ENCODE results near the gene RGS19.
A peak's percentile ranks its signal among the peaks of the same experiment; 100 is the strongest.

The RGS19 gene

DNA sequence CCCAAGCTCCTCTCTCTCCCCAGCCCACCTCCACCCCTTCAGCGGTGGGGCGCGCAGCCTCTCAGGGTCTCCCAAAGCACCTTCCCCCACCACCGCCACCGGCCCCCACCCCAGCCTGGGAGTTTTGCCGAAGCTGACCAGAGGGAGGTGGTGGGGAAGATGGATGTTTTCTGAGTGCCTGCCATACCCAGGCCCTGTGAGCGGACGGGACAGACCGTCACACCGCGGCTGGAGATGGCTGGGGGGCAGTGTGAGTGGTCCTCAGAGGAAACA lies 37.6 kb downstream of the RGS19 start:
- no peak for DNase-seq (ENCODE audit: low read depth, low spot score)
- TF ChIP-seq, protein P1, sequence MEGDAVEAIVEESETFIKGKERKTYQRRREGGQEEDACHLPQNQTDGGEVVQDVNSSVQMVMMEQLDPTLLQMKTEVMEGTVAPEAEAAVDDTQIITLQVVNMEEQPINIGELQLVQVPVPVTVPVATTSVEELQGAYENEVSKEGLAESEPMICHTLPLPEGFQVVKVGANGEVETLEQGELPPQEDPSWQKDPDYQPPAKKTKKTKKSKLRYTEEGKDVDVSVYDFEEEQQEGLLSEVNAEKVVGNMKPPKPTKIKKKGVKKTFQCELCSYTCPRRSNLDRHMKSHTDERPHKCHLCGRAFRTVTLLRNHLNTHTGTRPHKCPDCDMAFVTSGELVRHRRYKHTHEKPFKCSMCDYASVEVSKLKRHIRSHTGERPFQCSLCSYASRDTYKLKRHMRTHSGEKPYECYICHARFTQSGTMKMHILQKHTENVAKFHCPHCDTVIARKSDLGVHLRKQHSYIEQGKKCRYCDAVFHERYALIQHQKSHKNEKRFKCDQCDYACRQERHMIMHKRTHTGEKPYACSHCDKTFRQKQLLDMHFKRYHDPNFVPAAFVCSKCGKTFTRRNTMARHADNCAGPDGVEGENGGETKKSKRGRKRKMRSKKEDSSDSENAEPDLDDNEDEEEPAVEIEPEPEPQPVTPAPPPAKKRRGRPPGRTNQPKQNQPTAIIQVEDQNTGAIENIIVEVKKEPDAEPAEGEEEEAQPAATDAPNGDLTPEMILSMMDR (IDR thresholded peaks at IDR 0.05; ENCODE audit: low read depth, low read length) = no peak
- in situ Hi-C loops (cut with HindIII; ENCODE audit: low sequenced_read_pairs) = no loop called here
- no peak overlapping the region for H3K4me3 ChIP-seq (ENCODE audit: low read depth, low read length)

DNA sequence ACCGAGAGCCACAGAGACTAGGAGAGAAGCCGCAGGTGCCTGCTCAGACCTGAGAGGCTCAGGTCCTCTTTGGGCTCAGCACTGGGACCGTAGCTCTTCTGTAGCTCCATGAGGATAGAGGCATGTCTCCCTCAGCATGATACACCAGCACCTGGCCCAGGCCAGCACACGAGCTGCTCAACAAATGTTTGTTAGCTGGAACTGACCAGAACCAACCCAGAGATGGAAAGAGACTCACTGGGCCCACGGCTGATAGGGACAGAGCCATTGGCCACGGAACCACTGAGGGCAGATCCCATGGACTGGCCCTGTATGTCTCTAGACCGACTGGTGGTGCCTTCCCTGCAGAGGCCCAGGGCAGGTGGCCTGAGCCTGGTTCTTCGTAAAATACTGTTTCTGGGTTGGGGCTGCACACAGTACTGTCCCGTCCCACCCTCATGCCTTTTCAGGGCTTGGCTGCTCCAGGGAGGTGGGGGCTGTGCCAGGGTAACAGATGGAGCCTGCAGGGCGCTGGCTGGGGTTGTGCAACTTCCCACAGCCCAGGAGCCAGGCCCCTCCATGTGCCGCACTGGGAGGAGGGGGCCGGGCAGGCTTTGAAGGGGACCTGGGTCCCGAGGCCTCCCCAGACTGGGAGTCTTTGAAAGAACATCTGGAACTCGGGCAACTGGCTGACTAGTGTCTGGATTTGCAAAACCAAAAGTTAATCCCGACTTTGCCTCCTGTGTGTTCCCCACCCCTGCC lies 38.1 kb downstream of the RGS19 start:
- TF ChIP-seq, protein P1 (IDR thresholded peaks at IDR 0.05; ENCODE audit: low read depth, low read length) = no peak
- no peak for DNase-seq (ENCODE audit: low read depth, low spot score)
- no peak overlapping the region for H3K4me3 ChIP-seq (ENCODE audit: low read depth, low read length)
- in situ Hi-C loops (cut with HindIII; ENCODE audit: low sequenced_read_pairs) = no loop called here

DNA sequence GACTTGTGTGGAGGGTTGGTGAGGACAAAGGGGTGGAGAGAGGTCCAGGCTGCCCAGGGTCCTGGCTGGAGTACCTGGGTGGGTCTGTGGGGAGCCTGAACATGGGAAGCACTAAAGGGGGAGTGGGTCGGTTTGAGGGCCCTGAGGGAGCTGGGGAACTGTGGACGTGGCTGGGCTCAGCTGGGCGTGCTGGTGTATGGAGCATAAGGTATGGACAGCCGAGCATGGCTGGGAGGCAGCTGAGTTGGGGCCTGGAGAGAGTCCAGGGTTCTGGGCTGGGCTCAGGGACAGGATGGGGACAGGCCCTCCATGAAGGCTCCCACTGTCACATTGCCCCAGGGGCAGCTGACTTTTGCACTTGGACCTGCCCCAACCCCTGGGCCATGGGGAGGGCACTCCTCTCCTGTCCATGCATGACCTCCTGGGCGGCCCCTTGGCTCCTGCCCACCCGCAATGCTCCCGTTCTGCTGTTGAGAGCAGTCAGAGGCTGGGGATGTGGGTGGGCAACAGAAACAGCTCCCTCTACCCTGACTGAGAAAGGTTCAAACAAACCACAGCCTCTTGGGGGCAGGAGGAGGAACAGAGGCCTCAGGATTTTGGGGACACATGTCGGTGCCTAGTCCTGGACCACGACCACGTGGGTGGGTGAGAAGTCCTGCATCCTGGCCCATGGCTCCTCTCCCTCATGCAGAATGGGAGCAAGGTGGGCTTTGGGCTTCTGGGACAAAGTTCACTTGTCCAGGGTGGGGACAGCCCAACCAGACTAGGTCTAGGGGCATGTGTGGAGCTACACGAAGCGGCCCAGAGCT lies 38.9 kb downstream of the RGS19 start:
- H3K4me3 ChIP-seq (ENCODE audit: low read depth, low read length) = no peak overlapping the region
- no peak for DNase-seq (ENCODE audit: low read depth, low spot score)
- TF ChIP-seq, protein P1 (IDR thresholded peaks at IDR 0.05; ENCODE audit: low read depth, low read length) = no peak
- in situ Hi-C loops (cut with HindIII; ENCODE audit: low sequenced_read_pairs) = no loop called here

DNA sequence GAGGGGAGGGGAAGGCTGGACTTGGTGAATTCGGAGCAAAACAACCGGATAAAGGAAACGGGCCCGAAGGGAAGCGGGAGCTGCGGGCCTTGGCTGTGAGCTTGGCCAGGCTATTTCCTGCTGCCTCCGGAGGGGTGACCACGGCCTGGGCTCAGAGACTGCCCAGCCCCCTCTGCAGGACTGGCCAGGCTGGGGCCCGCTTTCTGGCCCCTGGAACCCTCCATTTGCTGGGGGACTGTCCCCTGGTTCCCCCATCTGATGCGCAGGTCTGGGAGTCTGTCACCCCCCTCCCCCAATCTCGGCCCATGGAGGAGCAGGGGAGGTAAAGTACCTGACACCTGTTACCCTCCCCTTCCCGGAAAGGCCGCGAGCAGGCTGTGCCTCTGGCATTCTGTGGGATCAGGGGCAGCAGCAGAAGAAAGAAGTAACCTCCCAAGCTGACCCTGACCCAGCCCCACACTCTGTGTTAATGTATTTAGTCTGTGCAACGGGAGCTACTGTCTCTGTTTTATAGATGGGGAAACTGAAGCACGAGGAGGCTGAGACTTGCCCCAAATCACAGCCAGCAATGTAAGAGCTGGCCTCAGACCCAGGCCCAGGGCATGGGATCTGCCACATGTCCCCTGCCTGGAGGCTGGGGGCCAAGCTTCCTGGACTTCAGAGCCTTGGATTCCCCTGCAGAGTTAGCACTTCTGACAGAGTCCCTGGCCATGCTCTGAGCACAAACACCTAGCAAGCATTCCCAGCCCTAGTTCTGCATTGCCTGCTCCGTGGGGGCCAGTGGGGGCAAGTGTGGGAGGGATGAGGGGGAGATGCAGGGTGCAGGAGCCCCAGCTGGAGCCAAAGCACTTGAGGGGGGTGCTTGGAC lies 39.8 kb downstream of the RGS19 start:
- DNase-seq (ENCODE audit: low read depth, low spot score) = no peak
- peak overlapping the region; percentile 16 for H3K4me3 ChIP-seq (ENCODE audit: low read depth, low read length)
- in situ Hi-C loops (cut with HindIII; ENCODE audit: low sequenced_read_pairs) = no loop called here
- TF ChIP-seq, protein P1 (IDR thresholded peaks at IDR 0.05; ENCODE audit: low read depth, low read length) = no peak

DNA sequence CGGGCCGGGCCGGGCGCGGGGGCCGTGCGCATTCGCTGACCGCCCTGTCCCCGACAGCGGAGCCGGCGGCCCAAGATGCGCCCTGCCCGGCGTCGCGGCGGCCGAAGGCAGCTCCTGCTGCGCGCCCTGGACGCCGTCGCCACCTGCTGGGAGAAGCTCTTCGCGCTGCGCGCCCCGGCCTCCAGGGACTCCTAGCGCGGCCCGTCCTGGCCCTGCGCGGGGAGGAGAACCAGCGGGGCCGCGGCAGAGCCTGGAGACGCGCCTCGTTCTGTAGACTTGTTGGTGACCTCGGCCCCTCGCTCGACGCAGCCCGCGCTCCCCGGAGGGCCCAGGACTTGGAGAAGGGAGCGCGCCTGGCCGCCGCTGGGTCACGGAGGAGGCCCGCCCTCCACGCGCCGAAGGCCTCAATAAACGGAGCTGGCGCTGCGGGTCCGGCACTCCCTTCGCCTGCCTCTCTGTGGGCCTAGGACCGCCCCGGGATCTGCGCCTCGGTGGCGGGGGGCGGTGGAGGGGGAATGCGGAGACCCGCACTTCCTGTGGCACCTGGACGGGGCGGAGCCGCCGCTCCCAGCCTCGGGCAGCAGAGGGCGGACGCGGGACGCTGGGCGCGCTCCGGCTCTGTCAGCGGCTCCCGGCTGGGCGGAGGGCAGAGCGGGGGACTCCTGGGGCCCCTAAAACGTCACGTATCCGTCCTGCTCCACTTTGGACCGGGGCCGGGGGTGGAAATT lies 40.6 kb downstream of the RGS19 start:
- DNase-seq (ENCODE audit: low read depth, low spot score) = peak; percentile 34
- peak overlapping the region; percentile 20 for H3K4me3 ChIP-seq (ENCODE audit: low read depth, low read length)
- in situ Hi-C loops (cut with HindIII; ENCODE audit: low sequenced_read_pairs) = no loop called here
- TF ChIP-seq, protein P1 (IDR thresholded peaks at IDR 0.05; ENCODE audit: low read depth, low read length) = peak; percentile 66

DNA sequence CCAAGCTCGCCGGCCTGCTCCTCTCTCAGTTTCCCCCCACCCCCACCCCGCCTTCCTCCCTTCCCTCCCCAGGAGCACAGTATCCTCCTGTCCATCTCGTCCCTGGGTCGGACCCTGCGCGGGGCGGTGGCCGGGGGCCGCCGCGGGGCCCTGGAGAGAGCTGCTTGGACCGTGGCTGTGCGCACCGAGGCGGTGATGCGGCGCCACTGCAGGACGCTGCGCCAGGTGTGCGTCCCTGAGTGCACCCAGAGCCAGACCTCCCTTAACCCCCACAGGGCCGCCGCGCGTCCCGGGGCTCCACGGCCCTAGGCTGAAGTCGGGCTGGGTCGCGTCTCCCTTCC lies 41.1 kb downstream of the RGS19 start:
- TF ChIP-seq, protein P1 (IDR thresholded peaks at IDR 0.05; ENCODE audit: low read depth, low read length) = no peak
- no peak for DNase-seq (ENCODE audit: low read depth, low spot score)
- in situ Hi-C loops (cut with HindIII; ENCODE audit: low sequenced_read_pairs) = no loop called here
- H3K4me3 ChIP-seq (ENCODE audit: low read depth, low read length) = no peak overlapping the region
